GM19025 (cell line): ENCODE results near the gene OR6F1.
"Not testable (repeated sequence)": the region's sequence is repeated elsewhere in the genome, so short reads cannot be mapped to it uniquely, and the experiment has no call there.

Experiments
- ATAC-seq: cut with Tn5 transposase; IDR thresholded peaks from one replicate; pipeline ENCODE4 v1.9.1; 2021; ENCODE audit warnings: mild to moderate bottlenecking, low read depth, moderate library complexity; ENCODE audit not compliant: unreplicated experiment

Gene OR6F1

GRCh38 chr1:247716546-247716945, at the start of gene OR6F1:
OR6F1 (minus strand) TSS chr1:247716646; CDS start chr1:247712755, 3,891 bp downstream.
- ATAC-seq: no peak

DNA sequence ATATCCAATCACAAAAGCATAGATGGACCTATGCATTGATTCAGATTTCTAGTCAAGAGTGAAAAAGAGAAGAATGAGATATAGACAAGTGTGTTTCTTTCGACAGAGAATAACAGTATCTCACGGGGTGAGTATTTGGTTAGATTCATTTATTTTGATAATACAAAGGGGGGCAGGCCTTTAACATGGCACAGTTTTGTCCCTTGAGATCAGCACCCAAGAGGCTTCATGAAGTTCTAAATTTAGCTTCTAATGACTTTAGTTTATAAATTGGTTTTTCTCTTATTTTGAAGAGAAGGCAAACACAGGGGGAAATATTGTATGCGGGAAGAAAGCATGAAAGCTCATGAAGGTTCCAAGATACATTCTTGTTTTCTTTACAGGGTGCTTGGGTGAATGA, 44.0 kb upstream of the OR6F1 start, which contains the start of gene OR1C1:
Gene OR1C1, minus strand, starts transcription at position 101 of the 400 bp plus-strand sequence. CDS start 2,150 bp downstream, outside the sequence.
- no peak for ATAC-seq

DNA sequence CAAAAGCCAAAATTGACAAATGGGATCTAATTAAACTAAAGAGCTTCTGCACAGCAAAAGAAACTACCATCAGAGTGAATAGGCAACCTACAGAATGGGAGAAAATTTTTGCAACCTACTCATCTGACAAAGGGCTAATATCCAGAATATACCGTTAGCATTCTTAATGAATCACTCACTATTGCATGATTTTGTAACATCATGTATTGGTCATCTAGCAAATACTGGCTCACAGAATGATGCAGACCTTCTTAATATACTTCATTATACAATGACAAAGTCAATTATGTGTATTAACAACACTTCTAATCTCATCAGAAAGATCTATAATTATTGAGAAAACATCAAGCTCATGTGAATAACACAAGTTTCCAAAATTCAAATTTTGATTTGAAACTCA, 37.9 kb upstream of the OR6F1 start:
- ATAC-seq: not testable (repeated sequence)

GRCh38 chr1:247749870-247750269, 33.4 kb upstream of the OR6F1 start:
- ATAC-seq: no peak

DNA sequence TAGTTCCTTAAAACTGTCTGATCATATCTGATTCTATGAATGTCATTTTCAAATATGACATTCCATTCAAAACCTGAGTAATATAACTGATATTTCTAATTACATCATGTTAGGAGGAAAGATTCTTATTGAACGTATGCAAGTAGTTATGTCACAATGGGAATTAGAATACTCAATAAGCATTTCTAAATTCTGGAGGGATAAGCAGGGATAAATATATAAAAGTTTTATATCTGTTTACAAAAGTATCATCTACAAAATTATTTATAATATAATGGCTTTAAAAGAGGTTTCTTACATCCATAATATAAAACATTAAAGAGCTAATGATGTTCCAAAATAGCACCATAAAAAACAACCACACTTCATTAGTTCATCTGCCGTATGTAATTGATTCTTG, 31.6 kb upstream of the OR6F1 start, which contains the start of gene OR14A2:
Gene OR14A2, minus strand, starts transcription at position 101 of the 400 bp plus-strand sequence.
- no peak for ATAC-seq

DNA sequence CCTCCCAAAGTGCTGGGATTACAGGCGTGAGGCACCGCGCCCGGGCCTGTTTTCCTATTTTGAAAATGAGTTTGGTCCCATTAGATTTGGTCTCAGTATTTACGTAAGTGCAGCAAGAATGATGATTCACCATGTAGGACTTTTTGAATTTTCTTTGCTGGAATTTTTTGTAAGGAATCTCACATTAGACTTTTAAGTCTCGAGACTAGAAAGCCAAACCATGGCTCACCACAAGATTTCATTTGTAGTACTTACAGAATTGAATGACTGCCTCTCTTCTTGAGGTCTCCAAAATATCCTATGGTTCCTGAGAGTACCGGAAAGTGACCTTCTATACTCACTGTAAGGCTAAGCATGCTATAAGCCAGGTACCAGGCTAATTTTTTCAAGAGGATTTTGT, 31.2 kb upstream of the OR6F1 start:
- no peak for ATAC-seq

DNA sequence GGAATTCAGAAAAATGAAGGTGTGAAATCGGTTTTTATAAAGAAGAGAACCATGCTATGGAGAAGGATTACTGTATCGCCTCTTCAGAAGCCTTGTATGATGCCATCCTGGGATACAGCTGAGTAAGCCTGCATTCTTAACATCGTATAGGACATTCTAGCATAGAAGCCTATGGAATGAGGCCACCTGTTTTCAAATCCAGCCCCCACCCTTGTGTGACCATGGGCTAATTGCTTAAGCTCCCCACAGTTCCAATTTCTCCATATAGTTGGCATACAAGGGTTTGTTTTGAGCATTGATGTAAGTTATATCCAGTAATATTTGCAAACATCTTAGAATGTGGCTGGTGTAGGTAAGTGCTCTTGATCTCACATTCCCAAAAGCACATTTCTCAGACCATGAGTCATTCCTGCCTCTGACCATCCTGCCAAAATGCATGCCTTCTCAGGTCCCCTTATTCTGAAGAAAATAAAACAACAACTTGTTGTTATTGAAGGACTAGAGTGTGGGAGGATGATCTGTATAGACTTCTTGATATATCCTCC, 30.0 kb upstream of the OR6F1 start:
- no peak for ATAC-seq

- ATAC-seq: not testable (repeated sequence)
Measured at GRCh38 chr1:247742215-247742760, 25.8 kb upstream of the OR6F1 start.

DNA sequence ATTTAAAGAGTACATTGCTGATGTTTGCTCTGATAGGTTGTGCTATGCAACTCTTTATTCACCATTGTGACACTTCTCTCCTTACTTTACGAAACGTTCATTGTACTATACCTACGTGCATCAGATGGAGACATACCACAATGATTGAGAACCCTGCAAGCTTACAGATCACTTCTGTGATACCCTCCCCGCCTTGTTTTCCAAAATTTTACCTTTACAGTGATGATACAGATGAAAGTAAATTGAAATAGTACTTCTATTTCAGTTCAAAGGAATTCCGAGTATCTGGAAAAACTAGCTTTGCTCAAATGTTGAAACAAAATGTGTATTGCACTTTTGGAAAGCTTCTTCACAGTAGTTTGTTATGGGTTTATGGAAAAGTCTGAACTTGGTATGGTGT, 25.3 kb upstream of the OR6F1 start:
- ATAC-seq: no peak

GRCh38 chr1:247740721-247741120, 24.3 kb upstream of the OR6F1 start:
- no peak for ATAC-seq

DNA sequence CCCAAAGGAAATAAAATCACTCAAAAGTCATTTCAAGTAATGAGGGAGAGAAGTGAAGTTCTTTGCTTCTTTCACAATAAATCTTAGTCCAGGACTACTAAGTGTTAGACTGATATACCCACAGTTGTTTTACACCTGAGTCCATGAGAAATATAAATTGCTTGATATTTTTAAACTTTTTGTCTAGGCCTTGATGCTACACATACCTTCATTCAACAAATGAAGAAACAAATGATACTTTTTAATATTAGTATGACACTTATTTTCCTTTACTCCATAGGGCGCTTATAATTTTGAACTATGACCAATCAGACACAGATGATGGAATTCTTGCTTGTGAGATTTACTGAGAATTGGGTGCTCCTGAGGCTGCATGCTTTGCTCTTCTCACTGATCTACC, 21.9 kb upstream of the OR6F1 start, which contains the start of gene OR14K1:
Gene OR14K1, plus strand, starts transcription at position 301 of the 400 bp plus-strand sequence. Its CDS starts 0 bp downstream, at position 301.
- ATAC-seq: no peak

- no peak for ATAC-seq
Measured at GRCh38 chr1:247721222-247721621, 4.8 kb upstream of the OR6F1 start.

DNA sequence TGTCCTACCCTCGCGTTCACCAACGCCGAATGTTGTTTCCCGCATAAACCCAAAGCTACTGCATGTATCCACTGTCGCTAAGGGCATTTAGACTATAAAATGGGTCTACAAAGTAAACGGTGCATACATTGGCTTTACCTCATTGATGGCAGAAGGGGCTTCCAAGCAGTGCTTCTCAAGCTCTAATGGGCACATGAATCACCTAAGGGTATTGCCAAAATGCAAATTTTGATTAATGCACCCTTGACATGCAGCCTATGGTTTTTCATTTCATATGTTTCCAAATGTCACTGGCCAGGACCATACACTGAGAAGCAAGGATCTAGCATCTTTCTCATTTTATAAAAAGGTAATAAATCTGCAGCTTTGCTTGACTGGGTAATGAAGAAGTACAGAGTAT, 2.7 kb downstream of the OR6F1 start:
- ATAC-seq: no peak

- ATAC-seq: not testable (repeated sequence)
Measured at GRCh38 chr1:247710681-247711080, 5.8 kb downstream of the OR6F1 start.

DNA sequence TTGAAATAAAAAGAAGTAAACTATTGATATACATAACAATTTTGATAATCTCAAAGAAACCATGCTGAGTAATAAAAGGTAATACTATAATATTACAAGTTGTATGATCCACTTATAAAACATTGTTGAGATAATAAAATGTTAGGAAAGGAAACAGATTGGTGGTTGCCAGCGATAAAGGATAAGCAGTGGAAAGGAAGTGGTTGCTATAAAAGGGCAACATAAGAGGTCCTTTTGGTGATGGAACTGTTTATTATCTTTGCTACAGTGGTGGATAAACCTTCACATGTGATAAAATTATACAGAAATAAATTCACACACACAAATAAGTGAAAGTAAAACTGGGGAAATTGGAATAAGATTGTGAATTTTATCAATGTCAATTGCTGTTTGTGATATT, 15.1 kb downstream of the OR6F1 start:
- no peak for ATAC-seq

GRCh38 chr1:247681288-247681897, 35.1 kb downstream of the OR6F1 start:
- ATAC-seq: peak; percentile 74

DNA sequence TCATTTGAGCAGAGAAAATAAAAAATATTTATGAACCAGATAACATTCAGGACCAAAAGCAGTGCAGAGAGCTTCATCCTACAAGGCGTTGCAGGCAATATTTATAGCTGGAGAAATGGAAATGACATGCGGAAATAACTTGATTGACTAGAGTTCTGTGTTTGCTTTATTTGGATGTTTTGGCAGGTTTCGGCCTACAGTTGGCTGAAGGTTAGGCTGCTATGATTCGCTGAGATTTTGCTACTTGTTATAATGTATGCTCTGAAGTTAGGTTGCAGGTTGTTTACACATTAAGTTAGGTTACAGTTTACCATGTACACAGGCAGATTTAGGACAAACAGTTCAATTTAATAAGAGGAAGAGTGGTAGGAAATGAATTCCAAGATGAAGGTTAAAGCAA, 36.3 kb downstream of the OR6F1 start:
- ATAC-seq: no peak

GRCh38 chr1:247679639-247680038, 36.8 kb downstream of the OR6F1 start, which contains the start of gene OR13G1:
OR13G1 (minus strand) TSS chr1:247679739; CDS start chr1:247673041, 6,698 bp downstream.
- ATAC-seq: no peak

GRCh38 chr1:247669225-247669624, 47.2 kb downstream of the OR6F1 start:
- no peak for ATAC-seq
